T-helper 2 cell (primary cell): ENCODE data around the gene VIT.
A peak's percentile ranks its signal among the peaks of the same experiment; 100 is the strongest.
"Not testable (repeated sequence)": the region's sequence is repeated elsewhere in the genome, so short reads cannot be mapped to it uniquely, and the experiment has no call there.

Source experiments
- DNase-seq, 5 experiments: peaks; one replicate each; pipeline versions ENCODE4 v3.0.0 to v3.0.0-alpha.2; 2012 to 2022

The VIT gene

DNA sequence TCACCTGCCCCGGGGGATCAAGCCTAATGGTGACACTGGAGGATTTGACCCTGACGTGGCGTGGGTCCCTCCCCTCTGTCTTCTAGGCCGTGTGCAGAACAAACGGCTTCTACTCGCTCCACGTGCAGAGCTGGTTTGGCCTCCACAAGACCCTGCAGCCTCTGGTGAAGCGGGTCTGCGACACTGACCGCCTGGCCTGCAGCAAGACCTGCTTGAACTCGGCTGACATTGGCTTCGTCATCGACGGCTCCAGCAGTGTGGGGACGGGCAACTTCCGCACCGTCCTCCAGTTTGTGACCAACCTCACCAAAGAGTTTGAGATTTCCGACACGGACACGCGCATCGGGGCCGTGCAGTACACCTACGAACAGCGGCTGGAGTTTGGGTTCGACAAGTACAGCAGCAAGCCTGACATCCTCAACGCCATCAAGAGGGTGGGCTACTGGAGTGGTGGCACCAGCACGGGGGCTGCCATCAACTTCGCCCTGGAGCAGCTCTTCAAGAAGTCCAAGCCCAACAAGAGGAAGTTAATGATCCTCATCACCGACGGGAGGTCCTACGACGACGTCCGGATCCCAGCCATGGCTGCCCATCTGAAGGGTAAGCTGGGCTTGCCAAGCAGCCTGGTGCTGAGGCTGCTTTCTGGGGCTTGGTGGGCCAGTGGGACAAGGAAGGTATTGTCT is 112.0 kb downstream of the VIT start:
- no peak for DNase-seq

DNA sequence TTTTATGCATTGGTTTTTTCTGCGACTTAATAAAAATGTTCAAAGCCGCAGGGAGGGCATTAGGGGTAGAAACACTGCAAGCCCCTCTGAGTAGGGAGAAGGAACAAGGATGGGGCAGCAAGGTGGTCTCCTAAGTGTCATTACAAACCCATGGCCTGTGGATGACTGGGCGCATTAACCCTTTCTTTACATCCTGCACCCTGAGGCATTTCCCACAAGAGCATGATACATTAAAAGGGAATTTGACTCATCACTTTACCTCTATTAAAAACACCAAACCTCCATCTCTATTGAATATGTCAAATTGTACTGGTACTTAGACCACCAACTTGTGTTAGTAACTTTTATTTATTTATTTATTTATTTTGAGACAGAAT is 112.5 kb downstream of the VIT start:
- DNase-seq, result no peak

DNA sequence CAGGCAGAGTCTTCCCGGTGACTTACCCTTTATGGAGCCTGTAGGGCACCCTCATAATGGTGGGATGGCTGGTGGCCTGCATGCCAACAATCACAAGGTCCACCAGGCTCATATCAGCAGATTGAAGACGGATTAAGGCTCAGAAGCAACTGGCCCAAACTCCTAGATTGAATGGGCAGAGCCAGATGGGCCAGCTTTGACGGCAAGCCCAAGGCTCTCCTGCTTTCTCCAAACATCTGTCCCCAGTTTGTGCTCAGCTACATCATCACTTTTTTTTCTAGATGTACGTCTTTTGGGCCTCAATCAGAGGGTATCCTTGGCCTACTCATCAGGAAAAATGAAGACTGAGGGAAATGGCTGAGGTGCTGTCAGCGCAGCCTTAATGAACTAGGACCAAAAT is 114.6 kb downstream of the VIT start:
- no peak for DNase-seq

DNA sequence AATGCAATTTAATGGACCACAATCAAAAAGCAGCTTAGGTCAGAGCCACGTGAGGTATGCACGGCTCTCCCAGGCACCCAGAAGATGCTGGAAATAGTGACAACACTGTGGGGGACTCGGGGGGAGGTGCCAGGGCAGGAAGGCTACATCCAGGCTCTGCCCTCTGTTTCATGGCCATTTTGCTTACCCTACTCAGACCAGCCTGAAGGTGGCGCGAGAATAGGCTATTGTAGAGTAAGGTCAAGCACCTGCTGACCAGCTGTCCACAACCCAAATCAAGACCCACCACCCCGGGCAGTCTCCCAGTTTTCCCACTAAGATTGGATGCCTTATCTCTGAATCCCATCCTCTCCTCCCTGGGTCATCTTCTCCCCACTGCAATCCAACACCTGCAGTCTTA is 115.7 kb downstream of the VIT start:
- DNase-seq, result no peak

DNA sequence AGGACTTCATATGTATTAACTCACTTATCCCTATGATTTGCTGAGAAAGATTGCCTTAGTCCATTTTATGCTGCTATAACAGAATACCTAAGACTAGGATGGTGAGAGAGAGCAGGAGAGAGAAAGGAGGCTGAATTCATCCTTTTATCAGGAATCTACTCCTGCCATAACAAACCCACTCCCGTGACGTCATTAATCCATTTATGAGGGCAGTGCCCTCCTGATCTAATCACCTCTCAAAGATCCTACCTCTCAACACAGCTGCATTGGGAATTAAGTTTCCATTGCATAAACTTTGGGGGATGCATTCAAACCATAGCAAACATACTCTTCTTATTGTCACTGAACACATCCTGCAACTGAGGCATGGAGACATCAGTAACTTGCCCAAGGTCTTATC is 122.0 kb downstream of the VIT start:
- DNase-seq, result no peak

DNA sequence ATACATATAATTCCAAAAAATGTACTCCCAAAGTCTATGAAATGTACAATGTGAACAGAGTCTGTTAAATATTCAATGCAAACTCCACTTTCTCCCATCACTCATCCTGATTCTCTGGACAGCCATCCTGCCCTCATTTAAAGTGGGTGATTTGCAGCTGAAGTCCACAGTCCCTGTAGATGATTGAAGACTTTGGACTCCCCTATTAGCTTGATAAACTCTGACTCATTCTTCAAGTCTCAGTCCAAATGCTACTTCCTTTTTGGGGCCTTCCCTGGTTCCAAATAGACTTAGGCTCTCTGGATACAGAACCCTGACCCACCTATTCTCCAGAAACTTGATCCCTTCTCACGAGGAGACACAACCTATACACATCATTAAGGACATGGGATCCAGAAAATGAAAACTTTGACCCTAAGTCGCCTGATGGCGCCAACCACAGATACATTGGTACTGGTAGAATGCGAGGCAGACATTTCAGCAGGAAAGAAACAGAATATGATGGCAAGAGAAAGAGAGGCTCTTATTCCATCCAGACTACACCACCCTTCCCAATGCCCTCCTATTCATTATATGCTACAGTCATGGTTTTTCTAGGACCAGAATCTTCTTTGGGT is 122.7 kb downstream of the VIT start:
- DNase-seq, result no peak

DNA sequence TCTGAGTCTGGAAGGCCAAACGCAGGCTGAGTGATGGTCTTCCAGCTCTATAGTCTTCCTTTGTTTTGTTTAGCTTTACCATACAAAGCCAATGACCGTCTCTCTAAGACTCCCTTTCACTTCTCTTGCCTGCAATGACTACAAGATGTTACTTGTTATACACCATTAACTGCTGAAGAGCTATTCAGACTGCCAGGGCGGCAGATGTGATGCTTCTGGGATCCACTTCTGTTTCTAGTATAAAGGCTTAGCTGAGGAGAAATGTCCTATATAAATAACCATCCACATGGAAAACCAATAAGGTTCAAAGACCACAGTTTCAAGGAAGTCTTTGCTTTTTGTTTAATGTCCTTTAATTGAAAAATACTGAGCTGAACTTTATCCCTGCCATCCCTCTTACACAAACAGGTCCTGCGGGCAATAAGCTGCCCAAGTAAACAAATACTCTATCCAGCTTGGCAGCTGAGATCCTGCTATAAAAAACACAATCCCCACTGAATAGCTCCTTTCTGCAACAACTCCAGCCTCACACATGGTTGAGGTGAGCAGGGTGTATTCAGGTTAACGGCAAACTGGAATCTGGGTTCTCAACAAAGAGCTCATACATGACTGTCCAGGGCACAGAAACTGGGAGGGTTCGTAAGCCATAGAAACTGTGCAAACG is 124.6 kb downstream of the VIT start:
- DNase-seq, result no peak

DNA sequence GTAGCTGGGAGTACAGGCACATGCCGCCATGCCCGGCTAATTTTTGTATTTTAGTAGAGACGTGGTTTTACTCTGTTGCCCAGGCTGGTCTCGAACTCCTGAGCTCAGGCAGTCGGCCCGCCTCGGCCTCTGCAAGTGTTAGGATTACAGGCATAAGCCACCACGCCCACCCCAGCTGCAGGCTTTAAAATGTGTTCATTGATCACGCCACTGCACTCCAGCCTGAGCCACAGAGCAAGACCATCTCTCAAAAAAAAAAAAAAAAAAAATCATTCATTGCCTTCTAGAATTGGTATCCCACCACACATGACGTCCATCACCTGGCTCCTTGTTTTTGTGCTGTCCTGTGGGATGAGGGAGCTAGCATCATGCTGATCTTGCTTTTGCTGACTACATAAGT is 127.4 kb downstream of the VIT start:
- no peak for DNase-seq

DNA sequence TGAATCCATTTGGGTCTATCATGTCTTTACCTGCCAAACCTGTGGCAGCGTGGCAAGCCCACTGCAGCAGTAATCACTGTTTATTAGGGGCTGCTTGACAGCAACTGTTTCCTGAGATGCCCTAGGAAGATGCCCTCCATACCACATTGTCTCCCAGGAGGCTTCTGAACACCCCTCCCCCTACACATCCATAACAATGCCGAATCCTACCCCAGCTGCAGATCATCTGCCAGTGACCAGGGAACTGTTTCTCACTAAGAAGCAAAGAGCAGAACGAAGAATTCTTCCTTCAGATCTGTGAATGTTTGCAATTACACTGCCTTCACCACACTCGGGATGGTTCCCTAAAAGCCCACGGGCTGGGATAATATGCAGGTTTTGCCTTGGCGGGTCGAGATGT is 127.8 kb downstream of the VIT start:
- no peak for DNase-seq

DNA sequence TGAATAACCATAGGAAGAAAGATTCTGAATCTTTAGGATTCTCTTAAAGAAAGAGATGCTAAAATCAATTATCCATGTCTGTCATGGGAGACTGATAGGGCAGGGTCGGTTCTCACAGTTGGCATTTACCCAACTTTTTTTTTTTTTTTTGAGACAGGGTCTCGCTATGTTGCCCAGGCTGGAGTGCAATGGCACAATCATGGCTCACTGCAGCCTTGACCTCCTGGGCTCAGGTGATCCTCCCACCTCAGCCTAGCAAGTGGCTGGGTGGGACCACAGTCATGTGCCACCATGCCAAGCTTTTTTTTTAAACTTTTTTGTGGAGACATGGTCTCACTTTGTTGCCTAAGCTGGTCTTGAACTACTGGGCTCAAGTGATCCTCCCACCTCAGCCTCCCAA is 128.2 kb downstream of the VIT start:
- DNase-seq, result not testable (repeated sequence)

DNA sequence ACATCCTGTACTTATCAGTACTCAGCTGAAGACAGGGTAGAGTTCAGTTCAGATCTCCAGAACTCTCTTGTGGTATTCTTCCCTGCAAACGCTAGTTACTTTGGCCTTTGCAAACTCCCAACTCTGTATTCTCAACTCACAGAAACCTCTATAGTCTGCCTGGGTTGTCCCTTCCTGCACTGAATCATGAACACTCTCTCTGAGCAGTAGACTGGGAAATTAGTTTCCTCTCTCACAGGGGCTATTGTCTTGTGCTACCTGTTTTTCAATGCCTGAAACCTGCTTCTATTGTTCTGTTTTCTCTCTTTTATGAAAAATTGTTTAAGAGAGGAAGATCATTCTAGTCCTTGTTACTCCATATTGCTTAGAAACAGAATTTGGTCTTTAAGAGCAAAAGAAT is 134.7 kb downstream of the VIT start:
- DNase-seq, result no peak

DNA sequence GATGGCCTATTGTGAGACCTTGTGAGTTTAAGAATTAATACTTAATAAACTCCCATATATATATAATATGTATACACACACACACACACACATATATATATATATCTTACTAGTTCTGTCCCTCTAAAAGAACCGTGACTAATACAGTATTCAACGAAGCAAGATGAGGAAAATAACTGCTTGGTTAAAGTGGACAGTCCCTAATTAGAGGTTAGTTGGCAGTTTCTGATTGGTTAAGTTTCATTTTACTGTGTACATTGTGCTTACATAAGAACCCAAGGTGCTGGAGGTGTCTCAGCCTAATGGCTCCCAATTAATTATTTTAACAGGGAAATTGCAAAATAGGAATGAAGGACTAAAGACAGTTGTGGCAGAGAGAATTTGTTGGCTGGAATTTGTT is 137.7 kb downstream of the VIT start:
- no peak for DNase-seq

DNA sequence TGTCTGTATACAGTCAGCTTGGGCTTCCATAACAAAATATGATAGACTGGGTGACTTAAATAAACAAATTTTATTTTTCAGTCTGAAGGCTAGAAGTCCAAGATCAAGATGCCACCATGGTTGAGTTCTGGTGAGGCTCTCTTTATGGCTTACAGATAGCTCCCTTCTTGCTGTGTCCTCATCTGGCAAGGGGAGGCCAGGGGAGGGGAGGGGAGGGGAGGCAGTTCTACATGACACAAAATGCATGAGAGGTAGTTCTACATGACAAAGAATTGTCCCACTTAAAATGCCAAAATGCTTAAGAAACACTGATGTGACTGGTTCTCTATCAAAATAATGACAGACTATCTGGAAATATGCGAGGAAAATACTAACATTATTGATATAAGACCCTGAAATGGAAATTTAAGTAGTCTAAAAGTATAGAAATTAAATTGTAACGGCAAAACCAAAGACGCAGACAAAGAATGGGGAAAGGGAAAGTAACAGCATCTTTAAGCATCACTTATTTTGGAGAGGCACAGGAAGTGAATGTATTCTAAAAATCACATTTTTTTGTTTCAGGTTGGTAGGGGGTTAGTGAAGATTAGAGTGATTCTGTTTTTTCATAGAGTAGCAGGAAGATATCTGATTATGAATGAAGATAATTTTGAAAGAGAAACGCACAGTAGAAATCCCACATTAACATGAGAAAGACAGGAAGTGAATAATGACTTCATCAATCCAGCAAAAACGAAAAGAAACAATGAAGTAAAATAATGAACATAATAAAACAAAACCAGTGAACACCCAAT is 138.4 kb downstream of the VIT start:
- DNase-seq, result peak in 1 of 5 experiments; percentile 13

DNA sequence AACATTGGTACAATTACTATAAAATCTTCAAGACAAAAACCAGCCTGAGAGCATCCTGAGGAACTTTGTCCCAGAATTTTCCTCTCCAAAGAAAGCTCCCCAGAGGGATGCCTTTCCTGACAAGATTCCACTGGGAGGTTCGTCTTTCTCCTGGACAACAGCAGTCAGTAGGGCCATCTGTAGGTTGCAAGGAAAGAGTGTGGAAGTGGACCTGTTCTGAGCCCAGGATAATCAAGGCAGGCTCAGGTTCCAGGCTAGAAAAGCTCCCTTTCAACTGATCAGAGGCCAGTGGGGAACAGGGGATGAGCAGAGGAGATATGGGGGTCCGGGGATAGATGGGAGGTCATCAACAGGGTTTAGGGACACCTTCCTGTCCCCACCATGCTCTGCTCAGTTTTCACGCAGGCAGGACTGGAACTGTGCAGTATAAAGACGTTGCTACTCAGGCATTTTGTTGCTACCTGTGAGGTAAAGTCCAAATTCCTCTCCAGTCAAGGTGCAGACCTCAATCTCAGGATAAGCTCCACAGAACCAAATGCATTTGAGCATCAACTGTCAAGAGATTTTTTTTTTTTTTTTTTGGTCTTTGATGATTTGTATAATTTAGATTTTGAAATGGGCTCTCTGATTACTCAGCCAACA is 143.6 kb downstream of the VIT start:
- no peak for DNase-seq

DNA sequence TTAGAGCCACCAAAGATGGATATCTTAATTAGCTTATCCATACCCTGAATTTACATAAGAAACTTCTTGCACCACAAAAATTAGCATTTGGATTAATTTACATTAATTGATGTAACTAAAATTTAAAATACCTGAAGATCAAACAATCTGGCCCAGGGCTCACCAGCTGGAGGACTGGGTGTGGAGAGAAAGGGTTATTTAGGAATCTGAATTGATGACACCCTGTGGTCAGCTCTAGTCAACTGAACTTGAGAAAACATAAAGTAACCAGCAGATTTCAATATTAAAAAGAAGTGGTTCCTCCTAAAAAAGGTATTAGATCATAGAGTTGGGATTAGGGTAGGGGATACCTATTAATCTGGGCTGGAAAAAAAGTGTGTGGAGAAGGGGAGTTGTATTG is 147.3 kb downstream of the VIT start:
- DNase-seq, result no peak

DNA sequence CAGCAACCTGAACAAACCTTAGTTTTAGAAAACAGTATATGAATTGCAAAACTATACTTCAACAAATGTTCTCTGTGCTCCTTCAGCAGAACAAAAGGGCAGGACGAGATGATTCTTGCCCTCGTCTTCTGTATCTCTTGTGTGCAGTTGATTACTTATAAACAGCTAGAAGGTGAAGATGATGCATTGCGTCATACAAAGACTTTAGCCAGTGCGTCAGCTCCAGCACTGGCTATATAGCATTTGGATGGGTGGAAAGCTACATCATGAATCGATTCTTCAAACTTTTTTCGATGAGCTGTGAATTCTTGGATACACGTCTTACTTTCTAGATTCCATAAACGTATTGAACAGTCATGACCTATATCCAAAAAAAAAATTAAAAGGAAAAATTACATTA is 152.8 kb downstream of the VIT start:
- DNase-seq, result no peak

DNA sequence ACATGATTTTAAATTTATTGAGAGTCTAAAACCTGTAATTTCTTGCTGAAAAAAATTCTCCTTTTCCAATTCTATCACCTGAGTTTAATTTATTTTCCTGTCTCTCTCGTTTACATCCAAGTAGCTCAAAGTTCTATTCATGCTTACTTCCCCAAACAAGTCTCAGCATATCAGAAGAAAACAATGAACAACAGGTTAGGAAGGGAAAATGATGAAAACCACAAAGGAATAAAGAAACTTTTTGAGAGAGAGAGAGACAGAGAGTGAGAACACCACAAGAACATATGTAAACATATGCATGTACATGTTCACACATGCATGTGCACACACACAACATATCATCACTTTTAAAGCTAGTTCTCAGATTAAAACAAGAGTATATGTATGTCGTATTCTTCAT is 157.7 kb downstream of the VIT start:
- no peak for DNase-seq

DNA sequence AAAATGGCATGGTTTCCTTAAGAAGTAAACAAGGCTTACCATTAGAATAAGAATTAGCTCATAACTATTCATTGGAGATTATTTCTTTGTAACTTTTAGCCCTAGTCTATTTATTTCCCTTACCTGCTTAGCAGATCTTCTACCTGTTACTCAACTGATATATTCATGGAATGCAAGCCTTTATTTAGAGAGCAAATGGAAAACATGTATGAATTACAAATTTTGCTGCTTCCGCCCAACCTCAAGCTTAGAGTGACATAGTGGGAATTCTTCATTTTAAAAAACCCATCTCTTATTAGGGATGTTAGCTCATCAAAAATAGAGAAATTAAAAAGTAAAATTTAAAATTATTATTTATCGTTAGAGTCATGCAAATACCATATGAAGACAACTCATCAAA is 158.9 kb downstream of the VIT start:
- DNase-seq, result no peak

DNA sequence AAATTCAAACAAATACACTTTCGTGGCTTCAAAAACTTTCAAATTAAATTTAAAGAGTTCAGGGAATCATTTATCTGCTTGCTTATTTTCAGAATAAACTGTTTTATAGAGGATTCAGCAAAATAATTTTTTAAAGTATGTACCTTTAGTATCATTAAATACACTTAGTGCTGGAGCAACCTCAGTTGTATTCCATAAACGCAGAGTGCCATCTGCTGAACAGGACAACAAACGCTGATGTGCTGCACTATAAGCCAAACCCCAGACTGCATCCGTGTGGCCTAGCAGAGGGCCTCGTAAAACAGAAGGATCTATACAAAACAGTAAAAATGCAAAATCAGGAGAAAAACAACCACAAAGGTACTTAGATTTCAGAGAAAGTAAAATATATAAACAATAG is 161.2 kb downstream of the VIT start:
- DNase-seq, result no peak

DNA sequence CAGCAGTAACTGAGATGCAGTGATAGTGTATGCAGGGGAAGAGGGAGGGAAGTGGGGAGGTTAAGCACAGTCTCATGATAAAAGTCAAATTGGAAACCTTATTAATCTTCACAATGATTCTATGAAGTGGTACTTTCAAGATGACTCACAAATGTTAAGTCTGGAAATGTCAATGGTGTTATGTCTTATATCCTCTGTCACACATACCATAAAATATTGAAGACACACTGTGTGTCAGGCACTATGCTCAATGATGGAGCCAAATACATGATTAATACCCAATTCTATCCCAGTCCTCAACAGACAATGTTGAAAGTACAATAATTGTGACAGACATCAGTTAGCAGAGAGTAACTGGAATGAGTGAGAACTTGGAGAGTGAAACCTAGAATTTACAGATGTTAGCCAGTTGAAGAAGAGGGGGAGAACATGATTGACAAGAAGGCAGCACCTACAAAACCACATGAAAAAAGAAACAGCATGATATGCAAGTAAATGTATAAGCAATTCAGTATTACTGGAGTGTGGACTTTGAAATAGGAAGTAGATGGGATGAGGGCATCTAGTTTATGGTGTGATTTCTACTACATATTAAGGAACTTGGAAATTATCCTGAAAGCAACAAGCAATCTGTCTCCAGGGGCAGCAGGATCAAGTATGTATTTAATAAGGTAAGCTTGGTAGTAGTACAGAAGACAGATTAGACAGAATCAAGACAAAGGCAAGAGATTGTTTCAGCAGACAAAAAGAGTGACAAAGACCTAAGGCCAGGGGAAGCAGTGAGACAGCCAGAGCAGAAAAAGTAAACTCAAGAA is 162.3 kb downstream of the VIT start:
- peak in 1 of 5 experiments; percentile 41 for DNase-seq

DNA sequence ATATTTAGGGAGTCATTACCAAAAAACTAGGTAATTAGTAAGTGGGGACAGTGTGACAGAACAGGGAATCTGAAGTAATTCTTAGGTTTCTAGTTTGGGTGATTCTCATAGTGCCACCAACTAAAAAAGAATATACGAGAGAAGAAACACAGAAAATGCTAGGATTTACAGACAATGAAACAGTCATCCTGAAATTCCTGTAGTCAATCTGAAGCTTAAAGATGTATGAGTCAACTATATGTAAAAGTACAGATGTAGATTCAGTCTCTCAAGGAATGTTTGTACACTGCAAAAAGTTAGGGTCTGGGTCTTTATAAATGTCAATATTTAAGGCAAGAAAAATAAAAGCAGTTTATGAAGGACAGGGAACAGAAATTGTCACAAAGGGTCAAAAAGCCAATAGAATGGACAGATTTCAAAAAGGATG is 162.9 kb downstream of the VIT start:
- no peak for DNase-seq

DNA sequence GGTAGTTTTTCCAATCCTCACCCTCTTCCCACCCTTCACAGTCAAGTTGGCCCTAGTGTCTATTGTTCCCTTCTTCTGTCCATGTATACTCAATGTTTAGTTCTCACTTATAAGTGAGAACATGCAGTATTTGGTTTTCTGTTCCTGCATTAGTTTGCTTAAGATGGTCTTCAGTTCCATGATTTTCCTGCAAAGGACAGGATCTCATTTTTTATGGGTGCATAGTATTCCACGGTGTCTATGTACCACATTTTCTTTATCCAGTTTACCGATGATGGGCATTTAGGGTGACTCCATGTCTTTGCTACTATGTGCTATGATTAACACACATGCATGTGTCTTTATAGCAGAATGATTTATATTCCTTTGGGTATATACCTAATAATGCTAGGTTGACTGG is 165.4 kb downstream of the VIT start:
- DNase-seq, result no peak
